HG03196 (cell line): ENCODE measurements around the gene SMARCA5.

Source experiments
- ATAC-seq: cut with Tn5 transposase; IDR thresholded peaks from one replicate; pipeline ENCODE4 v1.9.1; 2021; ENCODE audit not compliant: unreplicated experiment

SMARCA5 gene

DNA sequence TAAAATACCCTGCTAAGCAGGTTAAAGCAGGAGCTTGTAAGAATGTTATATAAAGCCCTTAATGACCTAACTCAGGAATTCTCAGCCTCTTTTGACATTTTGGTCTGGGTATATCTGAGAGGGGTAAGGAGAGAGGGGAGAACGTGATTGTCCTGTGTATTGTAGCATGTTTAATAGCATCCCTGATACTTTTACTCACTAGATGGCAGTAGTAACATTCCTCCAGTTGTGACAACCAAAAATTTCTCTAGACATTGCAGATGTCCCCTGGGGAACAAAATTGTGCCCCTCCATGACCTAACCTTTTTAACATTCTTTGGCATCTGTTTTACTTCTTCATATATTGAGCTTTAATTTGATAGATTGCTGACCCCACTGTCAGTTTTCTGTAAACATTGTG, 17.9 kb downstream of the SMARCA5 start:
- no peak for ATAC-seq

DNA sequence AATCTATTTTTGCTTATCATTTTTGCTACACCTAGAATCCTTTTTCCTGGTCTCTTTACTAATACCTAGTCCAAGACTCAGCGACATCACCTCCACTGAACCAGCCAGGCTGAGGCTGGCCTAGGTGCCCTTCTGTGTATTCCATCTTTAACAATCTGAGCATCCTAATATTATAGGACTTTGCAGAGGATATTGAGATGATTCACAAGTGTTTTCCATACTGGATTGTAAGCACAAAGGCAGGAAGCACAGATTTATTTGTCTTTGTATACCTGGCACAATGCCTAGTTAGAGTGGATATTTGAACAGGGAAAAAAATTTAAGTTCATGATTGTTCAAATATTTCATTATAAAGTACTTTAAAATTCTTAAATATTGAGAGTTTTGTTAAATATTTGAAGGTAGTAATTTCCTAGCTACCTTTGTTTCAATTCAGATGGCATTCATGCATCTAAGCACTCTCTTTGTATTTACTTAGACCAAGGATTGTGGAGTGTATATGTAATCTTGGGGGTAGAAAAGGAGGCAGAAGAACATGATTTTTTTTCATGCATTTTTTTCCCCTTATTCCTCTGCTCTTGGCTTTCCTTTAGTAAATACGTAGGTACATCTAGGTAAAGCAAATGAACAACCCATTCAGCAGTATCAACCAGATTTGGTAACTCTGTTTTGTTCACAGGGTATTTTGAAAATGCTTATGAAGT, 18.4 kb downstream of the SMARCA5 start:
- ATAC-seq = no peak

DNA sequence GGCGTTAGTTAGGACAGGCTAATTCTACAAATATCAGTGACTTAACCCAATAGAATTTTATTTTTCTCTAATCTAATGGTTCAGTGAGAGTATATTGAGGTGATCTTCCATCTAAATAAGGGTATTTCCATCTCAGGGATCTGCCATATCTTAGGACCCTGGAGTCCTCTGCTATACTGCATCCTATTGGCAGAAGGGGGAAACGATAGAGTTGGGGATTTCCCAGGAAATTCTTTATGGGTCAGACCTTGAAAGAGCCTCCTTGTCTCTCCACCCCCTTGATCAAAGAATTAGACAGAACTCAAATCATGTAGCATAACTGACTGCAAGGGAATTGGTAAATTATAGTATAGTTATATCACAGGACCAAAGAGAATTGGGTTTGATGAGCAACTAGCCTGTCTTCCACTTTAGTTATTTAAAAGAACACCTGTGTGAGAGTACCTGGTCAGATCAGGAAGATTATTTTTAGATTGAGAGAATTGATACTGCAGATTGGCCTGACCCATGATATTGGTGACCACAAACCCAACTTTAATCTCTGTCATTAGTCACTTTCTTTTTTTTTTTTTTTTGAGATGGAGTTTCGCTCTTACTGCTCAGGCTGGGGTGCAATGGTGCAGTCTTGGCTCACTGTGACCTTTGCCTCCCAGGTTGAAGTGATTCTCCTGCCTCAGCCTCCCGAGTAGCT, 25.6 kb downstream of the SMARCA5 start:
- no peak for ATAC-seq

DNA sequence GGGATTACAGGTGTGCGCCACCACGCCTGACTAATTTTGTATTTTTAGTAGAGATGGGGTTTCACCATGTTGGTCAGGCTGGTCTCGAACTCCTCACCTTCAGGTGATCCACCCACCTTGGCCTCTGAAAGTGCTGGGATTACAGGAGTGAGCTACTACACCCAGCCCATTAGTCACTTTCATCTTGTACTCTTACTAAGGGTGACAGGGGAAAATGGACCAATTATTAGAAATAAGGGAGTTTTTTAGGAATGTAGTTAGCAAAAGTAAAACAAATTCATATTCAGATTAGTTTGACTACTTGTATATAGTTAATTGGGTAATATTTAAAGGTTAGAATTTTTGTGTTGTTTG, 26.1 kb downstream of the SMARCA5 start:
- ATAC-seq = no peak

DNA sequence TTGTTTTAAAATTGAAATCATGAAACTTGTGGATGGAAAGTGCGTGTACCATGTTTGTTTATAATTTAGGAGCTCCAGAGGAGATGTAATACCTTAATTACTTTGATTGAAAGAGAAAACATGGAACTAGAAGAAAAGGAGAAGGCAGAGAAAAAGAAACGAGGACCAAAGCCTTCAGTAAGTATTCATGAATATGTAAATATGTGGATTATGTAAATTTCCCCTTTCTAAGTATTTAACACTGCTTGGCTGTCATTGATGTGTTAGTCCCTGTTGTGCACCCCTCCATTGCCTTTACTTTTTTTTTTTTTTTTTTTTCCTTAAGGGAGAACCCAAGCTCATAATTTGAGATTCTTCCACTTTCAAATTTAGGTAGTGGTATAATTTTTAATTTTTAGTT, 36.4 kb downstream of the SMARCA5 start:
- ATAC-seq = no peak

DNA sequence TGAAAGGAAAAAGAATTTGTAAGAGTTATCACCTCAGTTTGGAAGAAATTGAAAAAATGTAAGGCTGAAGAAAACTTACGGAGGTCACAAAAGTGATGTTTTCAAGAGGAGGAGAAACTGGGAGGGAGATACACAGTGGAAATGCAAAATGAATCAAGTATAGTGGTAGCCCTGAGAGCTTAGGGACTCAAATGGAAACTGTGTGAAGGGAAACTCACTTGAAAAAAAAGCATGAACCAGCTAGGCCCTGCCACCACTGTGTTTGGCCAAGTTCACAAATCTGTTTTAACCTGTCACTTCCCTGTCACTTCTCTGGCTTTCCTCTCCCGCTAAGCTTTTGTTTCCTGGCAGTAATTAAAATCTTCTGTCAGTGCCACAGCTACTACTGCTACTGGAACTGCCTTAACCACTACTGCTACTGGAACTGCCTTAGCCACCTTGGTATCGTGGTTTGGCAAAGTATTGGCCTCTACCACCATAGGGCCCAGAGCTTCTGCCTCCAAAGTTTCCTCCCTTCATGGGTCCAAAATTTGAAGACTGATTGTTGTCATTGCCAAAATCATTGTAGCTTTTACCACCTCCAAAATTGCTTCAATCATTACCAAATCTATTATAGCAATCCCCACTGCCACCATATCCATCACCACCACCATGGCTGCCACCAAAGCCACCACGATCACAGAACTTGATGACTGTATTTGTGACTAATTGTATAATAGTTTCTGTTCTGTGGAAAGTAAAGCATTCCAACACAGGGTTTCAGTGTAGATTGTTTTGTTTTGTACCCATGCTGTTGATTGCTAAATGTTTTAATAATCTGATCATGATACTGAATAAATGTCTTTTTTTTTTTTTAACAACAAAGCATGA, 41.5 kb downstream of the SMARCA5 start:
- ATAC-seq = peak; percentile 43

DNA sequence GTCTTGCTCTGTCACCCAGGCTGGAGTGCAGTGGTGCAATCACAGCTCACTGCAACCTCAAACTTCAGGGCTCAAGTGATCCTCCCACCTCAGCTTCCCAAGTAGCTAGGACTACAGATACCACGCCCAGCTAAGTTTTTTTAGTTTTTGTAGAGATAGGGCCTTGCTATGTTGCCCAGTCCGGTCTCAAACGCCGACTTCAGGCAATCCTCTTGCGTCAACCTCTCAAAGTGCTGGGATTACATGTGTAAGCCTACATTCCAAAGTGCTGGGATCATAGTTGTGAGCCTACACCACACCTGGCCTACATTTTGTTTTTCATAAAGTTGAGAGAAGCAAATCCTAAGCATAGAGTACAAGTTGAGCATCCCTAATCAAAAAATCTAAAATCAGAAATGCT, 42.2 kb downstream of the SMARCA5 start:
- ATAC-seq = no peak

DNA sequence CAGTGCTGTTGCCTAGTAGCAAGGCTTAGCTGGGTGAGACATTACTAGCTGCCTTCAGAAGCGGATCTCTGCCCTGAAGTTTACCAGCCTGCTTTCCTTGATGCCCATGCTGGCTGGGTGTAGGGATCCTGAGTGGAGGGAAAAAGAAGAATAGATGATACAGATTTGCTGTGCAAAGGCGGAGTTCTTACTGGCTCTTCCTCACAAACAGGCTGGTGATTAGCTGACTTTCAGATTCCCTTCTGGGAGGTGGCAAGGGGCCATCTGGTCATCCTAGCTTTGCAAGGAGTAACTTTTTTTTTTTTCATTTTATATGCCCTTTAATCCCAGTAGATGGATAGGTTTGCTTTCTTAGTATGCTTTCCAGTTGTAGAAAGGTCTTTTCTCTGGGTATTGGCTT, 44.8 kb downstream of the SMARCA5 start:
- no peak for ATAC-seq

DNA sequence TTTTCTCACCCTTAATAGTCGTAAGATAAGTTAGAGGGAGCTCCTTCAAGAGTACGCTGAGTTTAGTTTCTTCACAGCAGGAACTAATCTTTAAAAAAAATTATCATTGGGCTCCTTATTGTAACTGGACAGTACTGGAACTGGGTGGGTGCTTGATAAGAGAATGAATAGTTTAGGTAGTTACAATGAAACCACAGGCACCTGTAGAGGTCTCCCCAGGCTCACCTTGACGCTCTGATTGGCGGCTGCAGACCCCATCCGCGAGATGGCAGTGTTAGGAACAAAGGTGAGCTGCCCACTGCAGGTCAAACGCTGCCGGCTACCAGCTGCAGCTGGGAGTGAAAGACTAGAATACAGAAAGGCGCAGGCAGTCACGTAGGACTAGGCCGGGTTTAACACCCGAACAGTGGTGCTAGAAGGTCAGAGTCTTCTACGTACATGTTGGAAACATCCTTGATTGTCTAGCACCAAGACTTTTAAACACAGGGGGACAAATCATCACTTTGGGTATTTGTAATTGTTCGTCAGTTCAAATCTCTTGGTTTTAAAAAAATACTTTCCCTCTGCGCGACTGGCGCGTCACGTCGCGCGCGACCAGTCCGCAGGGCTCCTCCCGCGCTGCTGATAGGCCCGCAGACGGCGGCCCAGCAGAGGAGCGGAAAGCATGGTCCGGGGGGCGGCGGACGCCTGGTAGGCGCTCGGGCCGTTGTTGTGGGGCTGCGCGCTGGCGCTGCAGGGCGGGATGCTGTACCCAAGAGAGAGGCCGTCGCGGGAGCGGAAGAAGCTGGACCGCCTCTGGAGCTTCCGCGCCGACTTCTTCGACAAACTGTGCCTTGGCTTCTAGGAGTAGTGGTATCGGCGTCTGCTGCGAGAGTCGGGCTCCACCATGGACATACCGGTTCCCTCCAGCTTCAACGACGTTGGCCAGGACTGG, 45.6 kb downstream of the SMARCA5 start:
- ATAC-seq = peak; percentile 90

DNA sequence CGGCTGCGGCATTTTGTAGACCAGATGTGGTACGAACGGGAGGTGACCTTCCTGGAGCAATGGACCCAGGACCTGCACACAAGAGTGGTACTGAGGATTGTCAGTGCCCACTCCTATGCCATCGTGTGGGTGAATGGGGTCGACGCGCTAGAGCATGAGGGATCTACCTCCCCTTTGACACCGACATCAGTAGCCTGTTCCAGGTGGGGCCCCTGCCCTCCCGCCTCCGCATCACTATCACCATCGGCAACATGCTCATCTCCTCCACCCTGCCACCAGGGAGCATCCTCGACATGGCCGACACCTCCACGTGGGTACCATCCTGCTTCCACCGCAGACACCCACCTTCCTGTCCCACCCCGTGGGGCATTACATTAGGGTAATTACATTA, 46.2 kb downstream of the SMARCA5 start:
- peak; percentile 18 for ATAC-seq

DNA sequence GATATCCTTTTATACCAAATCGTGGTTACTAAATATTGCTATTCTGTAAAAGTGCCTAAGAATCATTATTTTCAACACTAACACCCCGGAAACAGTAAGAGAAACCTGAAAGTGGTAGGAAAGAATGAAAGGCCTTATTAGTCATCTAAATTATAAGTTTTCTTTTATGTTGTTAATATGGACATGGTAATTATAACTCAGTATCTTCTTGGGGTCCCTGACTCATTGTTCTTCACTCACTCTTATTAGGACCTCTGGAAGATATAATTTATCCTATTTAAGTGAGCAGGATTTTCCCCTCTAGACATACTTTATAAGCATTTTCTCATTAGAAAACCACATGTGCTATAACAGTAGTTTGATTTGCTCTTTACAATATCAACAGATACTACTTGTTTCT, 51.0 kb downstream of the SMARCA5 start:
- no peak for ATAC-seq

DNA sequence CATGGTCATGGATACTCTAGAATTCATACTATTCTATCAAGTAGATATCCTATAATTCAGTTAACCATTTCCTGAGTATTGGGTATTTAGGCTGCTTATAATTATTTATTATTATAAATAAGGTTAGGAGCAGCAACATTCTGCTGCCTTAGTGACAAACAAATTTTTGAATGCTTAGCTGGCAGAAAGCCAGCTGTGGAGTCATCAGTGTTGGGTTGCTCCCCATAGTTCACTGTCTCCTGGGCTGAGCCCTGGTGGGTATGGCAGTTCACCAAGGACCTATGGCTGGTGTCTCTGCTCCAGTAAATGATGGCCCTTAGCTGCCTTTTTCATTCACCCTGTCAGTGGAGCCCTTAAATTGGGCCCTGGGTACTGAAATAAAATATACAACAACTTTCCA, 61.8 kb downstream of the SMARCA5 start:
- ATAC-seq = no peak

DNA sequence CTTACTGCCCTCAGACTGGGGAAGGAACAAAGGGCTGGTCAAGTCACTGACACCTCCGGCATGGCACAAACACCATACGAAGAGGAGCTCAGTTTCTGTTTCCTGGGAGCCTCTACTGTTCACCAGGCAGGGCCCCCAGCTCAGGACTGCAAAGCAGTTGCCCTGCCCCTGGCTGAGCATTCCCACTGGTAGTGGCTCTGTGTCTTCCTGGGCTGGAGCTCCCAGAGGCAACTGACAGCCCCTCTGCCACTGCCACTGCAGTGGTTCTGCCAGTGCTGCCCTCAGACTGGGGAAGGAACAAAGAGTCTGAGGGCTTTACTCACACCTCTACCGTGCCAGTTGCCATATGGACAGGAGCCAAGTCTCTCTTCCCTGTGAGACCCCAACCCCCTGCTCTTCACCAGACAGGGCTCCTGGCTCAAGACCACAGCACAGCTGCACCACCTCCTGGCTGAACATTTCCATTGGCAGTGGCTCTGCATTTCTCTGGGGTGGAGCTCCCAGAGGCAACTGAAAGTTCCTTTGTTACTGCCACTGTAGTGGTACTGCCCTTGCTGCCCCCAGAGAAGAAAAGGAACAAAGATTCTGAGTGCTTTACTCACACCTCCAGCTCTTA, 67.9 kb downstream of the SMARCA5 start:
- ATAC-seq = no peak

DNA sequence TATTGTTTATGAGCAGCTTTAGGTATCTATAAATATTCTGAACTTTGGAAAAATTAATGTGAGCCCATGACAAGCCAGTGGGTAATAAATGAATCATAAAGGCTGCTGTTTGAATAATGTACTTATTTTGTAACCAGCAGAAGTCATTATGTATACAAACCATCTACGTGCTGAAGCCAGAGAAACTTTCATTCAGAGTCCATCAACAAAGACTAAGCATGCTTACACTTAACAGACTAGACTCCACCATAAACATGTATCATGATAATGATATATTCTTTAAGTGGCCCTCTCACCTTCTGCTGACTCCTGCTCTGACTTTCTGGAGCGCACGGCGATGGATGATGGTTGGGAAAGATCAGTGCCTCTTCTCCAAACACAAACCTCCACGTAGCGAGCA, 72.0 kb downstream of the SMARCA5 start:
- no peak for ATAC-seq

DNA sequence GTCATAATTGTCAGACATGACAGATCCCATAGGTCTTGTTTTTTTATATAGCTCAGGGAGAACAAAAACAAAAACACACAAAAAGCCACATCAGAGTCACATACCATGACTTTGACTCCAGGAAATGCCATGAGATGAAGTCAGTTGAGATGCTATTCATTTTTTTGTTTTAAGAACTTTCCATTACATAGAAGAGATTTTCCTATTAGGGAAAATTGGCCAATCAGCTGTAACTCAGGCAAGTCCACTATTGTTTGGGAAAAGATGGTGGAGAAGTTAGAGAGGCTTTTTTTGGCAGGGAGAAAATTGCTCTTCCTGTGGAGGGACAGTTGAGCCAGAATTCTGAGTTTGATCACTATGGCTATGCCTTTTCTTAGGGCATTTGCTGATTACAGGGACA, 72.6 kb downstream of the SMARCA5 start:
- no peak for ATAC-seq

DNA sequence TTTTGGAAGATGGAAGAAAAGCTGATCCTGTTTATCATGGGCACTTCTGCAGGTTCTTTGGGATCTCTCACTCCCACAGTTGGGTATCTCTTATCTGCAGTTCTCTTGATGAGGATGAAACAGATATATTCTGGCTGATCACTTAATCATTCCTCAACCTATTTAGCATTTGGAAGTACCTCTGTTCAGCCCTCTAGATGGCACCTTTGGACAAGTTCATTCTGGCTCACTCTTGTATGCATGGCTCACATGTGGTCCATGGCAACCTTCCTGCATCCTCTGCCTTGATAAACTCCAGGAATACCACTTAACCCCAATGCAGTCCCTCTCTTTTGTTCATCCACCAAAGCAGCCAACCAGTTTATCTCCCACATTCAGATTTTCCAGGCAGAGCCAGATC, 74.2 kb downstream of the SMARCA5 start:
- ATAC-seq = no peak

DNA sequence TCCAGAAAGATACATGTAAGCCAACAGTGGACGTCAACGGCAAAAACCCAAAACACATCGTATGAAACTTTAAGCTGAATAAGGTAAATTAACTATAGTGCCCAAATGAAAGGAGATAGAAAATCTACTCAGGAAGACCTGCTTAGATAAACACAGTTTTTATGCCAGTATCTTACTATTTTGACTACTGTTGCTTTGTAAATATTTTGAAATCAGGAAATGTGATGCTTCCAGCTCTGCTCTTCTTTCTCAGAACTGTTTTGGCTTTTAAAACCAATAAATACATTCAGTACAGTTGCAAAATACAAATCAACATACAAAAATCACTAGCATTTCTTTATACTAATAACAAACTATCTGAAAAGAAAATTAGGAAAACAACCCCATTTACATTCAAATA, 83.8 kb downstream of the SMARCA5 start:
- ATAC-seq = no peak

DNA sequence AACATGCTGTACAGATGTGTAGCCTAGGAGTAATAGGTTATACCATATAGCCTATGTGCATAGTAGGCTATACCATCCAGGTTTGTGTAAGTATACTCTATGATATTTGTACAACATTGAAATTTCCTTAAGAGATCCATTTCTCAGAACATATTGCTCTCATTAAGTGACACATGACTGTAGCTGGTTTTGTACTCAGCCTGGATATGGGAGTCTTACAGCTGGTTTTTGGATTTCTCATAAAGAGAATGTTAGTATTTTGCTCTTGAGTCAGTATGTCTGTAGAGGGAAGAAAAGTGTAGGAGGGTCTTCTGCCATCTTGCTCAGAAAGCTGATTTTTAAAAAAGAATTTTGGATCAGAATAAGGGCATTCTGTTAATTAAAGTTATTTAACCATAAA, 85.3 kb downstream of the SMARCA5 start:
- no peak for ATAC-seq

DNA sequence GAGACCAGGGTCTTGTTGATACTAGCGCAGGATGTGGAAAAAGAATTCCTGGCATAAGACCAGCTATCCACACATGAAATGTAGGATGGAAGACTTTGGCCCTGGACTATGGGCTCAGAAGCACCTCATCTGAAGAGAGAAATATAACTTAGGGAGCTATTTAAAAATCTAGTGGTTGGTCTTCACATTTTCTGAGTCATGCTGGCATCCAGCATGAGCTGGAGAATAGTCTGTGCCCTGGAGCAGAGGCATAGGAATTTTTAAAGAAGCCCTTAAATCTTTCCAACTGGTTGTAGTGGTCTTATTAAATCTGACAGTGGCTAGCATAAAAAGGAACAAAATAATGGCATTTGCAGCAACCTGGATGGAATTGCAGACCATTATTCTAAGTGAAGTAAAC, 86.3 kb downstream of the SMARCA5 start:
- ATAC-seq = no peak

DNA sequence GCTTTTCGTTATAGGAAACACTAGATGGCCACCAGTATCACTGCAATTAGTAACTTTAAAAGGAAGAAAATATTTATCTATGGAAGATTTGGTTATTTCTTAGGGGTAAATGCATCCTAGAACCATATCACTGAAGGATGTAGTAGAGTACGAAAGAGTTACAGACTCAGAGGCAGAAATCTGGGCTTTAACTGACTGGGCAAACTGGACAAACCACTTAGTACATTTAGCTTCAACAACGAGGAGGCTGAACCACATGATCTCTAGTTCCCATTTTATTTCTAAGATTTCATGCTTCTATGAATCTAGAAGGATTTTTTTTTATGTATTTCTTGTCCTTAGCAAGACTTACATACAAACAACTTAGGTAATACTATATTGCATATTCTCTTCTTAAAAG, 93.0 kb downstream of the SMARCA5 start:
- ATAC-seq = no peak
